ENCODE data around the gene FBXW4.
"Not testable (repeated sequence)": the region's sequence is repeated elsewhere in the genome, so short reads cannot be mapped to it uniquely, and the experiment has no call there.

Gene FBXW4

DNA sequence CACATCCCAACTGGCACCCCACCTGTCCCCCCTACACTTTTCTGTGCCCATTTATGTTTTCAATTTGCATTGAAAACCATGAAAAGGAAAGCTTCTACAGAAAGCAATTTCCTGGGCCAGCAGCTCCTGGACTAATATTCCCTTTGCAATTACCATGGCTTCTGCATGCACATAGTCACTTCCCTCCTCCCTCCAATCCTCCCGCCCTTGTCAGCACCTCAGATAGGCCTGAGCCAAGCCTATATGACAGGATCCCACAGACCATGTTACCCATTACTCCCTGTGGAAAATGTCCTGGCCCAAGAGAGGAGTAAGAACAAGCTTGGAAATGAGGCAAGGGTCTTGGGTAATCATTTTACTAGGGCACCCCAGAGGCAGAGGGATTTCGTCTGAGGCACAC, 38.1 kb downstream of the FBXW4 start:
- H3K36me3 Mint-ChIP-seq (ENCODE audit: low read depth) = peaks cover 62% of the 10 kb centered on the region
- H3K27ac Mint-ChIP-seq = no peak overlapping the region
- no peak for DNase-seq
- no peaks in the 10 kb centered on the region for H3K27me3 Mint-ChIP-seq
- H3K9me3 Mint-ChIP-seq = no peaks in the 10 kb centered on the region
- no peaks in the 10 kb centered on the region for H3K4me1 Mint-ChIP-seq (ENCODE audit: low read depth)
- H3K4me3 Mint-ChIP-seq = no peak overlapping the region

GRCh38 chr10:101655570-101655969, 39.4 kb downstream of the FBXW4 start:
- peaks cover 55% of the 10 kb centered on the region for H3K36me3 Mint-ChIP-seq (ENCODE audit: low read depth)
- H3K9me3 Mint-ChIP-seq = no peaks in the 10 kb centered on the region
- peak overlapping the region; percentile 1 for H3K27ac Mint-ChIP-seq
- H3K4me1 Mint-ChIP-seq (ENCODE audit: low read depth) = no peaks in the 10 kb centered on the region
- H3K4me3 Mint-ChIP-seq = no peak overlapping the region
- no peak for DNase-seq
- no peaks in the 10 kb centered on the region for H3K27me3 Mint-ChIP-seq

DNA sequence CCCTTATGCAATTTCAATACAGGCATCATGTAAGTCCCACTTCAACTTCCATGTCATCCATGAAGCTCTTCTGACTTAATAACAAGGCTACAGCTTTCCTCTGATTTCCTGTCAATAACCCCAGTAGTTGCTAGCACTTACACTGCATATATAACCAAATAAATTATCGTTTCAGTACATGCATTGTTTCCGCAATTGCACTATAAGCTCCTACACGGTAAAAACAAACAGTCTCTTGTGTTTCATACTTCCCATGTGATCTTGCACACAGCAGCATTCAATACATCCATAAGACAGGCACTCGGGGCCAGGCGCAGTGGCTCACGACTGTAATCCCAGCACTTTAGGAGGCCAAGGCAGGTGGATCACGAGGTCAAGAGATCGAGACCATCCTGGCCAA, 41.4 kb downstream of the FBXW4 start:
- H3K27me3 Mint-ChIP-seq = no peaks in the 10 kb centered on the region
- DNase-seq = no peak
- H3K4me1 Mint-ChIP-seq (ENCODE audit: low read depth) = peaks cover 3% of the 10 kb centered on the region
- H3K36me3 Mint-ChIP-seq (ENCODE audit: low read depth) = peaks cover 54% of the 10 kb centered on the region
- no peak overlapping the region for H3K27ac Mint-ChIP-seq
- H3K4me3 Mint-ChIP-seq = no peak overlapping the region
- H3K9me3 Mint-ChIP-seq = no peaks in the 10 kb centered on the region

DNA sequence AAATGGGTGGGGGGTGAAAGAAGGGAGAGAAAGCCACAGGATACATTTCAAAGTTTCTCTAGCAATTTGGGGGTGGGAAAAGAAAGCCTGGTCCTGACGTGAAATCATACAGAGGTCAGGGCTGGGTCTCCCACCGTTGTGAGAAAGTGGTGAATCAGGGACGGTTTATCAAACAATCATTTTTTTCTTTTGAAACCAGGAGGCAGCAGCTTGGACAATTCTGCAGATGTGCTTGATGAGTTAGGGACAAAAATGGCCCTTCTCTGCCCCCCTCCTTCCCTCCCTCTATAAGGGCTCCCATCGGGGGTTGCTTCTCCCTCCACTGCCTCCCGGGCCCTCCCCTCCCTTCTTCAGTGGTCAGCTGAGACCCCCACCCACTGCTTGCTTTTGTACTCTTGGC, 43.6 kb downstream of the FBXW4 start:
- Mint-ChIP-seq H3K27me3 (no peaks in the 10 kb centered on the region), H3K4me3 (no peak overlapping the region), H3K36me3 (ENCODE audit: low read depth) (peaks cover 53% of the 10 kb centered on the region), H3K27ac (no peak overlapping the region), H3K9me3 (no peaks in the 10 kb centered on the region), H3K4me1 (ENCODE audit: low read depth) (peaks cover 4% of the 10 kb centered on the region)
- no peak for DNase-seq

DNA sequence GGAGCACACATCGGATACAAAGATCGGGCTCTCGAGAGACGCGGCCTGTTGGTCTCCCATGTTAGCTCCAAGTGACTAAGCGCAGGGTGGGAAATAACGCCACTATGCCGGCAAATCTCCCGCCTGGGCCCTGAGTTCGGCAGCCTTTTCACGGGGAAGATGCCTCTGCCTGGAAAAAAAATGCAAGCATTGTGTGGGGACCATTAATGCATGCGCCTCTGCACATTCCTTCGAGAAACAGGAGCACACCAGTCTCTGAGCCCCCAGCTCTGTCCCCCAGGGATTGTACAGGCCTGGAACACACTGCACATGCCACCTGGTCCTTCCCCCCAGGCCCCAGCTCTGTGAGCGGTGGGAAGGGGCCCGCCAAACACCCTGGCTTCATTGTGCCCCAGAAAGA, 44.1 kb downstream of the FBXW4 start:
- Mint-ChIP-seq H3K4me3 (no peak overlapping the region), H3K4me1 (ENCODE audit: low read depth) (peaks cover 4% of the 10 kb centered on the region), H3K27me3 (no peaks in the 10 kb centered on the region), H3K27ac (no peak overlapping the region), H3K9me3 (no peaks in the 10 kb centered on the region), H3K36me3 (ENCODE audit: low read depth) (peaks cover 48% of the 10 kb centered on the region)
- DNase-seq = no peak

DNA sequence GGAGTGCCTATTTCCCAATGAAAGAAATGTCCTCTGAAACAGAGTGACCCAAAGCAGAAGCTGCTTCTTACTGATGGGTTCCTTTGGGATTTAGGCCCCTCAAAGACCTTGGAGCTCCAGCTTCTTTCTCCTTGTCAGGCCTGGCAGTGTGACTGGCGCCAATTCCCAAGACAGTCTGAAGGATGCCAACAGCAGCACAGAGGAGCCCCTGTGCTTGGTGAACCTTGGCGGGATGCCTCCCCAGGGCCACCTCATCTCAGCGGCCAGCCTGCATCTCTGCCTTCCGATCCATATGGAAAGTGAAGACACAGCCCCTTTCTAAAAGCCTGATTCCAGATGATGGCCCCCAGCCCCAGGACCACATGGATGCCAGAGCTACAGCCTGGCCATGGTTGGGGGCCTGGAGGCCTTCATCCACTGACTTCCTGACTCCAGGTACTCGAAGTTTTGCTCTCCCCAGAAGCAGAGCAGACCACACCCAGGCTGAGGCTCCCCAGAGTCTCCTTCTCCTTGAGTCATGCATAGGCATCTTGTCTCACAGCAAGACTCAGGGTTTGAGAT, 45.4 kb downstream of the FBXW4 start:
- no peaks in the 10 kb centered on the region for H3K27me3 Mint-ChIP-seq
- peaks cover 7% of the 10 kb centered on the region for H3K4me1 Mint-ChIP-seq (ENCODE audit: low read depth)
- DNase-seq = no peak
- no peak overlapping the region for H3K4me3 Mint-ChIP-seq
- H3K27ac Mint-ChIP-seq = no peak overlapping the region
- peaks cover 47% of the 10 kb centered on the region for H3K36me3 Mint-ChIP-seq (ENCODE audit: low read depth)
- H3K9me3 Mint-ChIP-seq = no peaks in the 10 kb centered on the region

GRCh38 chr10:101647255-101647654, 47.7 kb downstream of the FBXW4 start:
- Mint-ChIP-seq H3K36me3 (ENCODE audit: low read depth) (peaks cover 63% of the 10 kb centered on the region), H3K9me3 (no peaks in the 10 kb centered on the region), H3K4me3 (no peak overlapping the region), H3K27me3 (no peaks in the 10 kb centered on the region), H3K27ac (no peak overlapping the region), H3K4me1 (ENCODE audit: low read depth) (peaks cover 9% of the 10 kb centered on the region)
- DNase-seq = no peak

- no peak for DNase-seq
- Mint-ChIP-seq H3K36me3 (ENCODE audit: low read depth) (peaks cover 68% of the 10 kb centered on the region), H3K4me3 (no peak overlapping the region), H3K9me3 (no peaks in the 10 kb centered on the region), H3K4me1 (ENCODE audit: low read depth) (peaks cover 11% of the 10 kb centered on the region), H3K27ac (no peak overlapping the region), H3K27me3 (no peaks in the 10 kb centered on the region)
Measured at GRCh38 chr10:101646364-101646763, 48.6 kb downstream of the FBXW4 start.

DNA sequence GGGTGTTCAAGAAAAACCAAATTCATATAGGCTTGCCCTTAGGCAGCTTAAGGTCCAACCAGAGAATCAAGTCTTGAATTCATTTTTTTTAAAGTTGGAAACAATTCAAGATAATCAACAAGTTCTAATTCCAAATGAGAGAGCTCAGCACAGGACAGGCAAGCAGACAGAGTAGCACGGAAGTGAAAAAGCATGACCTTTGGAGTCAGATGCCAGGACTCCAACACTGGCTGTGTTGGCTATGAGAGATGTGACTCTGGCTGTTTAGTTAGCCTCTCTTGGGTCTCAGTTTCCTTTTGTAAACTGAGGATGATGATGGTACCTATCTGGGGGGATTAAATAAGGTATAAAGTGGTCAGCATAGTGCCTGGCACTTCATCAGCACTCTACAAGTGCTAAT, 49.3 kb downstream of the FBXW4 start:
- H3K27me3 Mint-ChIP-seq = no peaks in the 10 kb centered on the region
- no peaks in the 10 kb centered on the region for H3K9me3 Mint-ChIP-seq
- H3K4me3 Mint-ChIP-seq = no peak overlapping the region
- no peak for DNase-seq
- peaks cover 69% of the 10 kb centered on the region for H3K36me3 Mint-ChIP-seq (ENCODE audit: low read depth)
- peaks cover 12% of the 10 kb centered on the region for H3K4me1 Mint-ChIP-seq (ENCODE audit: low read depth)
- peak overlapping the region; percentile 74 for H3K27ac Mint-ChIP-seq

GRCh38 chr10:101644002-101644401, 51.0 kb downstream of the FBXW4 start:
- Mint-ChIP-seq H3K36me3 (ENCODE audit: low read depth) (peaks cover 67% of the 10 kb centered on the region), H3K27ac (no peak overlapping the region), H3K4me1 (ENCODE audit: low read depth) (peaks cover 12% of the 10 kb centered on the region), H3K4me3 (no peak overlapping the region), H3K9me3 (no peaks in the 10 kb centered on the region), H3K27me3 (no peaks in the 10 kb centered on the region)
- no peak for DNase-seq

- Mint-ChIP-seq H3K27ac (no peak overlapping the region), H3K27me3 (no peaks in the 10 kb centered on the region), H3K4me3 (no peak overlapping the region), H3K36me3 (ENCODE audit: low read depth) (peaks cover 67% of the 10 kb centered on the region), H3K9me3 (no peaks in the 10 kb centered on the region), H3K4me1 (ENCODE audit: low read depth) (peaks cover 12% of the 10 kb centered on the region)
- no peak for DNase-seq
Measured at GRCh38 chr10:101643546-101643945, 51.4 kb downstream of the FBXW4 start.

- no peak overlapping the region for H3K27ac Mint-ChIP-seq
- H3K4me3 Mint-ChIP-seq = no peak overlapping the region
Measured at GRCh38 chr10:101639141-101639900, 55.6 kb downstream of the FBXW4 start.

GRCh38 chr10:101633510-101633909, 61.5 kb downstream of the FBXW4 start:
- not testable (repeated sequence) for DNase-seq; H3K27ac Mint-ChIP-seq; H3K27me3 Mint-ChIP-seq; H3K4me1 Mint-ChIP-seq (ENCODE audit: low read depth); H3K9me3 Mint-ChIP-seq; H3K4me3 Mint-ChIP-seq
- peaks cover 50% of the 10 kb centered on the region for H3K36me3 Mint-ChIP-seq (ENCODE audit: low read depth)

More at GRCh38 chr10:101639141-101639900, 55.6 kb downstream of the FBXW4 start:
- Mint-ChIP-seq H3K36me3 (ENCODE audit: low read depth) (peaks cover 60% of the 10 kb centered on the region), H3K4me1 (ENCODE audit: low read depth) (peaks cover 12% of the 10 kb centered on the region), H3K9me3 (no peaks in the 10 kb centered on the region), H3K27me3 (no peaks in the 10 kb centered on the region)
- DNase-seq = no peak

- no peak for DNase-seq
- Mint-ChIP-seq H3K4me1 (ENCODE audit: low read depth) (peaks cover 9% of the 10 kb centered on the region), H3K27ac (no peak overlapping the region), H3K27me3 (no peaks in the 10 kb centered on the region), H3K9me3 (no peaks in the 10 kb centered on the region), H3K4me3 (no peak overlapping the region), H3K36me3 (ENCODE audit: low read depth) (peaks cover 53% of the 10 kb centered on the region)
Measured at GRCh38 chr10:101631821-101632475, 63.0 kb downstream of the FBXW4 start.

DNA sequence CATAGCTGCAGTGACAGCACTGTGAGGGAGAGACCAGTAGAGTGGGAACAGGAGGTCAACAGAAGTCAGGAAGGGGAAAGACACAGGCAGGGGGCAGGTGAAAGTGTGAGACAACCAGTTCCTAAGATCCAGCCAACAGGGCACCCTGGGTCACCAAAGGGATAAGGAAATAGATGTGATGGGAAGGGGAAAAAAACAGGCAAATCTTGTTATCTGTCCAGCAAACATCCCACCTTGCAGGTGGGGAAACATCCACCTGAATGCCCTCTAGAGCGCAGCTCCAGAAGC, 64.4 kb downstream of the FBXW4 start:
- Mint-ChIP-seq H3K4me1 (ENCODE audit: low read depth) (peaks cover 7% of the 10 kb centered on the region), H3K36me3 (ENCODE audit: low read depth) (peaks cover 53% of the 10 kb centered on the region), H3K27me3 (no peaks in the 10 kb centered on the region), H3K4me3 (no peak overlapping the region), H3K27ac (no peak overlapping the region), H3K9me3 (no peaks in the 10 kb centered on the region)
- DNase-seq = no peak

Measured in activated T-cell treated with anti-CD3 and anti-CD28 coated beads, Interleukin-2, amount 50 U/mL, for 24 hours (primary cell).